Measurements from ENCODE around the gene ZNF672.

ZNF672 gene

GRCh38 chr1:248871837-248872401, 33.9 kb downstream of the ZNF672 start:
- TF ChIP-seq GATA2 (IDR thresholded peaks at IDR 0.05; ENCODE audit: low read depth, low read length), result no peak
- TF ChIP-seq GATA3 (IDR thresholded peaks at IDR 0.05; ENCODE audit: low read depth, low read length), result no peak

DNA sequence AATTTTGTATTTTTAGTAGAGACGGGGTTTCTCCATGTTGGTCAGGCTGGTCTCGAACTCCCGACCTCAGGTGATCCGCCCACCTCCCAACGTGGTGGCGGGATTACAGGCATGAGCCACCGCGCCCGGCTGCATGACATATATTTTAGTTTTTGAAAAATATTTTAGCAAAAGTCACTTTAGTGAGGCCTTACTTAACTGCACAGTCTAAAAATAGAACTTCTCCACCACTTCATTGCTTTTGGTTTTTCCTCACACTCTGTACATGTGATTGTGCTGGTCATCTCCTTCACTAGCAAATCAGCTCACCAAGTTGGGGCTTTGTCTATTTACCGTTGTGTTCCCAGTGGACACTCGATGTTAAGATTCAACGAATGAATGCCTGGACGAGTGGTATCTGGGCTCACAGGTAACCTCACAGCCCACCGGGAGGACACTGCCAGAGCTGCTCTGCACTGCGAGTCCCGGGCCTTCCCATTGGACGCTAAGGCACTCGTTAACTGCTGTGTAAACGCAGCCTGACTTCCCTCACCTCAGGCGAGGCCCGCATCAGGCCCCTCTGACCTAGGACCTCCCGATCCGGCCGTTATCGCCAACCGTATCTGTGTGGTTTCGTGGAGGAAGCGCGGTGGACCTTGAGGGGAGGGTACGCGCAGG, 34.9 kb downstream of the ZNF672 start:
- no peak for TF ChIP-seq GATA3 (IDR thresholded peaks at IDR 0.05; ENCODE audit: low read depth, low read length)
- peak; percentile 68 for TF ChIP-seq GATA2 (IDR thresholded peaks at IDR 0.05; ENCODE audit: low read depth, low read length)

GRCh38 chr1:248873409-248873992, 35.5 kb downstream of the ZNF672 start:
- no peak for TF ChIP-seq GATA3 (IDR thresholded peaks at IDR 0.05; ENCODE audit: low read depth, low read length)
- peak; percentile 2 for TF ChIP-seq GATA2 (IDR thresholded peaks at IDR 0.05; ENCODE audit: low read depth, low read length)

DNA sequence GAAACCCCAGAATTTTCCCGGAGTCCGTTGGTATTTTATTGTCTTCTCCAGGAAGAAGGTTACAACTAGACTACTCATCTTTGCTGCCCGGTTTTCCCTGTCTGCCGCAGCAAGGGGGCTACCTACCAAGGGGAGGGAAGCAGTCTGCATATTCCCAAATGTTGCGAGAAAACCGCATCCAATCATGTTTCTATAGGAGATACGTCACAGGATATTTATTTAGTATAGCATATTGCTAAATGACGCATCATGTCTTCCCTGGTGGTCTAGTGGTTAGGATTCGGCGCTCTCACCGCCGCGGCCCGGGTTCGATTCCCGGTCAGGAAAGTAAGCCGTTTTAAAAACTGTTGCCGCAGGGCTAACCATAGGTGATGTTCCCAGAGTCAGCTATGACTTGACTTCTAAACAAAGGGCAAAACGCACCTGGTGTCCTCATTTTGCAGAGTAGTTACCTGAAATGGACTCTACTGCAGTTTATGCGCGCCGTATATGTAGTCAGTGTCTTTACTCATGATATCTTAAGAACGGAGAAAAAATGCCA, 36.0 kb downstream of the ZNF672 start:
- no peak for TF ChIP-seq GATA3 (IDR thresholded peaks at IDR 0.05; ENCODE audit: low read depth, low read length)
- TF ChIP-seq GATA2 (IDR thresholded peaks at IDR 0.05; ENCODE audit: low read depth, low read length), result no peak

GRCh38 chr1:248881261-248881660, 43.2 kb downstream of the ZNF672 start:
- TF ChIP-seq GATA2 (IDR thresholded peaks at IDR 0.05; ENCODE audit: low read depth, low read length), result no peak
- no peak for TF ChIP-seq GATA3 (IDR thresholded peaks at IDR 0.05; ENCODE audit: low read depth, low read length)

GRCh38 chr1:248884632-248885295, 46.7 kb downstream of the ZNF672 start:
- TF ChIP-seq GATA2 (IDR thresholded peaks at IDR 0.05; ENCODE audit: low read depth, low read length) (no peak), GATA3 (IDR thresholded peaks at IDR 0.05; ENCODE audit: low read depth, low read length) (no peak)

GRCh38 chr1:248885646-248886045, 47.6 kb downstream of the ZNF672 start:
- TF ChIP-seq GATA2 (IDR thresholded peaks at IDR 0.05; ENCODE audit: low read depth, low read length), result no peak
- TF ChIP-seq GATA3 (IDR thresholded peaks at IDR 0.05; ENCODE audit: low read depth, low read length), result no peak

DNA sequence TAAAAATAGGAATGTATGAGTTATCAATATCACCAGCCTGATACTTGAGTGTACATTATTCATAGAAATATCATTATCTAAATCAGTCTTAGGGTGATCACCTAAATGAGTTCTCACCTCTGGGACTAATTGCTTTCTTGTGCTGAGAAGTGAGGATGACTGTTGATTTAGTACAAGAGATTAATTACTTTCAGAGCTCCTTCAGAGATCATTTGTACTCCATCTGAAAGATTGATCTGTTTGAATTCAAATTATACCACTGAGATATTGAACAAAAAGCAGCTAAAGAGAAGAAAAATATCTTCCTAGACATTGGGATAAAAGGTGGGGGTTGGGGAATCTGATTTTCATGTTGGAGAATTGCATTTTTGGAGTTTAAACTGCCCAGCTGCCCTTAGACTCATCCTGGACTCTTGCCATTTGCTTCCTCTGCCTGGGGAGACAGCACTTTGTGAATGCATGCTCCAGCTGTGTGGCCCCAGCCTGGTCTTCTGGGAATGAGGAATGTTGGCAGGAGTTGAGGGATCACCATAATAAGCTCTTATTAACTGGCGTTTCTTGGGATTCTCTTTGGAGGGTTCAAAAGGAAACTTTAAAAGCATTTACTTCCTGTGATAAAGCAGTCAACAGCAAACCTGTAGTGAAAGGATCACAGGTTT, 48.3 kb downstream of the ZNF672 start:
- TF ChIP-seq GATA2 (IDR thresholded peaks at IDR 0.05; ENCODE audit: low read depth, low read length) (no peak), GATA3 (IDR thresholded peaks at IDR 0.05; ENCODE audit: low read depth, low read length) (no peak)

- TF ChIP-seq GATA2 (IDR thresholded peaks at IDR 0.05; ENCODE audit: low read depth, low read length) (no peak), GATA3 (IDR thresholded peaks at IDR 0.05; ENCODE audit: low read depth, low read length) (no peak)
These were observed 52.8 kb downstream of the ZNF672 start for GRCh38 chr1:248890549-248891498.

DNA sequence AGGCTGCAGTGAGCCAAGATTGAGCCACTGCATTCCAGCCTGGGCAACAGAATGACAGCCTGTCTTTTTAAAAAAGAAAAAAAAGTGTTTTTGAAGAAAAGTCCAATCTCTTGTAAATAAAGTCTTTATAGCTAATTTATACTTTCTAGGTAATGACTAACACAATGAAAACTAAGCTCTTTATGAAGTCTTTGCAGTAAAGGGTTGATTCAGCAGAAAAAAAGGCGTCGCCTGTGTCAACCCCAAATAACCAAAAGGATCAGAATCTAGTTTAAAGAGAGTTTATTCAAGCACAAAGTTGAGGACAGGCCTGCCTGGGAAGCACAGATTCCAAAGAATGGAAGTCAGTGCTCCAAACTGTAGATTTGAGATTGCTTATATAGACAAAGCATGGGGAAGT, 53.7 kb downstream of the ZNF672 start:
- TF ChIP-seq GATA2 (IDR thresholded peaks at IDR 0.05; ENCODE audit: low read depth, low read length) (no peak), GATA3 (IDR thresholded peaks at IDR 0.05; ENCODE audit: low read depth, low read length) (no peak)

GRCh38 chr1:248892590-248892989, 54.6 kb downstream of the ZNF672 start:
- TF ChIP-seq GATA3 (IDR thresholded peaks at IDR 0.05; ENCODE audit: low read depth, low read length) (no peak), GATA2 (IDR thresholded peaks at IDR 0.05; ENCODE audit: low read depth, low read length) (no peak)

DNA sequence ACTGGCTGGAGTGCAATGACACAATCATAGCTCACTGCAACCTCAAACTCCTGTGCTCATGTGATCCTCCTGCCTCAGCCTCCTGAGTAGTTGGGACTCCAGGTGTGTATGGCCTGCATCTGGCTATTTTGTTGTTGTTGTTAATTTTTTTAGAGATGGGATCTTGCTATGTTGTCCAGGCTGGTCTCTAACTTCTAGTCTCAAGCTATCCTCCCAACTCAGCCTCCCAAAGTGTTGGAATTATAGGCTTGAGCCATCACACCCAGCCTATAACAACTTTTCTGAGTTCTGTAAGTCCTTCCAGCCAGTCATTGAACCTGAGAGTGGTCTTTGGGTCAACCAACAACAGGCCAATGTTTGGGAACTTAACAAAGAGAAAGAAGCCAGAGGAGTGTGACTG, 56.8 kb downstream of the ZNF672 start:
- no peak for TF ChIP-seq GATA3 (IDR thresholded peaks at IDR 0.05; ENCODE audit: low read depth, low read length)
- TF ChIP-seq GATA2 (IDR thresholded peaks at IDR 0.05; ENCODE audit: low read depth, low read length), result no peak
